Measurements from ENCODE around the gene TTC28. TPM values are rescaled to one million over a fixed set of nuclear protein-coding genes. Genes with fewer than 3 reads are reported as not detected.
"Not testable (repeated sequence)": the region's sequence is repeated elsewhere in the genome, so short reads cannot be mapped to it uniquely, and the experiment has no call there.

TTC28 gene
- total and polyA plus RNA-seq, 11 donors, result 5.1 to 34.9 (median 21.8) TPM

- TF ChIP-seq POLR2A (IDR thresholded peaks at IDR 0.05), result no peak
- TF ChIP-seq CTCF (IDR thresholded peaks at IDR 0.05), result no peak
- no peaks in the 10 kb centered on the region for H3K36me3 ChIP-seq
- H3K4me1 ChIP-seq, result no peaks in the 10 kb centered on the region
- no peaks in the 10 kb centered on the region for H3K27me3 ChIP-seq
- DNase-seq (no peak), ATAC-seq (no peak)
- H3K27ac ChIP-seq, result no peak overlapping the region
- no peak overlapping the region for H3K4me3 ChIP-seq
- H3K9me3 ChIP-seq, result no peaks in the 10 kb centered on the region
- intact Hi-C loops (cut with DNase I), result no loop called here
Observed at GRCh38 chr22:28568099-28568498, 111.5 kb downstream of the TTC28 start.

GRCh38 chr22:28566920-28567499, 112.6 kb downstream of the TTC28 start:
- intact Hi-C loops (cut with DNase I); DNase-seq: not testable (repeated sequence)
- WGBS, 4 donors, result 93 to 97% (median 93%) methylated on average over 12 of the region's 12 CpGs

GRCh38 chr22:28563636-28564035, 116.0 kb downstream of the TTC28 start:
- 90 to 98% (median 96%) methylated on average over 2 of the region's 2 CpGs for WGBS, 4 donors
- intact Hi-C loops (cut with DNase I), result no loop called here
- no peaks in the 10 kb centered on the region for H3K9me3 ChIP-seq
- H3K36me3 ChIP-seq, result no peaks in the 10 kb centered on the region
- no peak overlapping the region for H3K4me3 ChIP-seq
- ATAC-seq (no peak), DNase-seq (no peak)
- peaks cover 0 to 3% (median 0%) of the 10 kb centered on the region in 12 donors for H3K4me1 ChIP-seq
- no peak for TF ChIP-seq CTCF (IDR thresholded peaks at IDR 0.05)
- no peak for TF ChIP-seq POLR2A (IDR thresholded peaks at IDR 0.05)
- H3K27ac ChIP-seq, result no peak overlapping the region
- no peaks in the 10 kb centered on the region for H3K27me3 ChIP-seq

More at GRCh38 chr22:28566920-28567499, 112.6 kb downstream of the TTC28 start:
- H3K36me3 ChIP-seq, H3K4me1 ChIP-seq, H3K9me3 ChIP-seq, H3K27me3 ChIP-seq, H3K4me3 ChIP-seq, H3K27ac ChIP-seq, ATAC-seq: not testable (repeated sequence)

- no peak overlapping the region for H3K4me3 ChIP-seq
- H3K27ac ChIP-seq, result no peak overlapping the region
- no peaks in the 10 kb centered on the region for H3K27me3 ChIP-seq
- intact Hi-C loops (cut with DNase I), result no loop called here
- 85 to 98% (median 96%) methylated on average over 1 of the region's 1 CpG for WGBS, 4 donors
- peaks cover 0 to 4% (median 0%) of the 10 kb centered on the region in 12 donors for H3K9me3 ChIP-seq
- no peak for ATAC-seq
- H3K36me3 ChIP-seq, result no peaks in the 10 kb centered on the region
- no peak for TF ChIP-seq CTCF (IDR thresholded peaks at IDR 0.05)
- no peak for DNase-seq
- peaks cover 0 to 3% (median 0%) of the 10 kb centered on the region in 12 donors for H3K4me1 ChIP-seq
Observed at GRCh38 chr22:28562324-28562723, 117.3 kb downstream of the TTC28 start.

- H3K36me3 ChIP-seq; H3K27me3 ChIP-seq; H3K4me1 ChIP-seq; H3K4me3 ChIP-seq; H3K27ac ChIP-seq; ATAC-seq; DNase-seq; intact Hi-C loops (cut with DNase I): not testable (repeated sequence)
- WGBS, 4 donors, result 91 to 95% (median 93%) methylated on average over 5 of the region's 5 CpGs
- peaks cover 0 to 14% (median 0%) of the 10 kb centered on the region in 12 donors for H3K9me3 ChIP-seq
Observed at GRCh38 chr22:28560743-28561101, 118.9 kb downstream of the TTC28 start.

Measured in heart left ventricle (tissue), 16 donors.